SK-N-SH (cell line): ENCODE results near the gene GBP1.

Source experiments
- CTCF ChIP-seq: fragments of 200-600 bp; sonication (generic); IDR thresholded peaks from 2 replicates; pipeline ENCODE4 v1.6.1; 2017; ENCODE audit warnings: antibody characterized with exemption, mild to moderate bottlenecking, moderate library complexity
- EP300 ChIP-seq, 2 experiments: IDR thresholded peaks; 2 replicates each; pipeline versions ENCODE4 v1.4.0 to v1.6.1; 2012; ENCODE audit warnings: borderline replicate concordance in 1 of 2, low read depth in 1 of 2, low read length in 1 of 2
- FOXM1 ChIP-seq: IDR thresholded peaks from 2 replicates; pipeline ENCODE4 v1.4.0; 2012; ENCODE audit warnings: low read depth, mild to moderate bottlenecking
- JUND ChIP-seq: IDR thresholded peaks from 2 replicates; pipeline ENCODE4 v1.4.0; 2012
- RAD21 ChIP-seq: IDR thresholded peaks from 2 replicates; pipeline ENCODE4 v1.6.1; 2012; ENCODE audit warnings: mild to moderate bottlenecking, low read length
- SMC3 ChIP-seq: IDR thresholded peaks from 2 replicates; pipeline ENCODE4 v1.6.1; 2012; ENCODE audit warnings: low read depth, low read length, improper control_type of control experiment
- YY1 ChIP-seq: IDR thresholded peaks from 2 replicates; pipeline ENCODE4 v1.4.0; 2012; ENCODE audit warnings: low read depth, mild to moderate bottlenecking
- ZBTB33 ChIP-seq: IDR thresholded peaks from 2 replicates; pipeline ENCODE4 v1.4.0; 2012; ENCODE audit warnings: low read depth, borderline replicate concordance
- TF ChIP-seq, protein P1 (sequence below): IDR thresholded peaks from 2 replicates; pipeline ENCODE4 v1.4.0; 2012; ENCODE audit warnings: low read depth, borderline replicate concordance
- TF ChIP-seq, protein P2 (sequence below): IDR thresholded peaks from 2 replicates; pipeline ENCODE4; 2012
- TF ChIP-seq, protein P3 (sequence below): IDR thresholded peaks from 2 replicates; pipeline ENCODE4 v1.6.1; 2012; ENCODE audit warnings: mild to moderate bottlenecking, low read depth, low read length, moderate library complexity

- TF ChIP-seq EP300 (IDR thresholded peaks at IDR 0.05; ENCODE audit: borderline replicate concordance in 1 of 2, low read depth in 1 of 2, low read length in 1 of 2) (no peak), CTCF (no peak), JUND (no peak), YY1 (no peak), SMC3 (no peak), RAD21 (no peak), FOXM1 (no peak), ZBTB33 (no peak)
- TF ChIP-seq, protein P1, sequence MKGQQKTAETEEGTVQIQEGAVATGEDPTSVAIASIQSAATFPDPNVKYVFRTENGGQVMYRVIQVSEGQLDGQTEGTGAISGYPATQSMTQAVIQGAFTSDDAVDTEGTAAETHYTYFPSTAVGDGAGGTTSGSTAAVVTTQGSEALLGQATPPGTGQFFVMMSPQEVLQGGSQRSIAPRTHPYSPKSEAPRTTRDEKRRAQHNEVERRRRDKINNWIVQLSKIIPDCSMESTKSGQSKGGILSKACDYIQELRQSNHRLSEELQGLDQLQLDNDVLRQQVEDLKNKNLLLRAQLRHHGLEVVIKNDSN = no peak
- TF ChIP-seq, protein P2, sequence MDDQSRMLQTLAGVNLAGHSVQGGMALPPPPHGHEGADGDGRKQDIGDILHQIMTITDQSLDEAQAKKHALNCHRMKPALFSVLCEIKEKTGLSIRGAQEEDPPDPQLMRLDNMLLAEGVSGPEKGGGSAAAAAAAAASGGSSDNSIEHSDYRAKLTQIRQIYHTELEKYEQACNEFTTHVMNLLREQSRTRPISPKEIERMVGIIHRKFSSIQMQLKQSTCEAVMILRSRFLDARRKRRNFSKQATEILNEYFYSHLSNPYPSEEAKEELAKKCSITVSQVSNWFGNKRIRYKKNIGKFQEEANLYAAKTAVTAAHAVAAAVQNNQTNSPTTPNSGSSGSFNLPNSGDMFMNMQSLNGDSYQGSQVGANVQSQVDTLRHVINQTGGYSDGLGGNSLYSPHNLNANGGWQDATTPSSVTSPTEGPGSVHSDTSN = no peak
- TF ChIP-seq, protein P3, sequence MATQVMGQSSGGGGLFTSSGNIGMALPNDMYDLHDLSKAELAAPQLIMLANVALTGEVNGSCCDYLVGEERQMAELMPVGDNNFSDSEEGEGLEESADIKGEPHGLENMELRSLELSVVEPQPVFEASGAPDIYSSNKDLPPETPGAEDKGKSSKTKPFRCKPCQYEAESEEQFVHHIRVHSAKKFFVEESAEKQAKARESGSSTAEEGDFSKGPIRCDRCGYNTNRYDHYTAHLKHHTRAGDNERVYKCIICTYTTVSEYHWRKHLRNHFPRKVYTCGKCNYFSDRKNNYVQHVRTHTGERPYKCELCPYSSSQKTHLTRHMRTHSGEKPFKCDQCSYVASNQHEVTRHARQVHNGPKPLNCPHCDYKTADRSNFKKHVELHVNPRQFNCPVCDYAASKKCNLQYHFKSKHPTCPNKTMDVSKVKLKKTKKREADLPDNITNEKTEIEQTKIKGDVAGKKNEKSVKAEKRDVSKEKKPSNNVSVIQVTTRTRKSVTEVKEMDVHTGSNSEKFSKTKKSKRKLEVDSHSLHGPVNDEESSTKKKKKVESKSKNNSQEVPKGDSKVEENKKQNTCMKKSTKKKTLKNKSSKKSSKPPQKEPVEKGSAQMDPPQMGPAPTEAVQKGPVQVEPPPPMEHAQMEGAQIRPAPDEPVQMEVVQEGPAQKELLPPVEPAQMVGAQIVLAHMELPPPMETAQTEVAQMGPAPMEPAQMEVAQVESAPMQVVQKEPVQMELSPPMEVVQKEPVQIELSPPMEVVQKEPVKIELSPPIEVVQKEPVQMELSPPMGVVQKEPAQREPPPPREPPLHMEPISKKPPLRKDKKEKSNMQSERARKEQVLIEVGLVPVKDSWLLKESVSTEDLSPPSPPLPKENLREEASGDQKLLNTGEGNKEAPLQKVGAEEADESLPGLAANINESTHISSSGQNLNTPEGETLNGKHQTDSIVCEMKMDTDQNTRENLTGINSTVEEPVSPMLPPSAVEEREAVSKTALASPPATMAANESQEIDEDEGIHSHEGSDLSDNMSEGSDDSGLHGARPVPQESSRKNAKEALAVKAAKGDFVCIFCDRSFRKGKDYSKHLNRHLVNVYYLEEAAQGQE = no peak
These were observed 1.9 kb downstream of the GBP1 start for GRCh38 chr1:89063094-89063493.
